Stimulated activated CD8-positive, alpha-beta memory T cell treated with anti-CD3 and anti-CD28 coated beads, Interleukin-15, amount 100 ng/mL, for 24 hours (primary cell): ENCODE results near the gene PLXNC1.

Experiments used
- DNase-seq: peaks from one replicate; pipeline ENCODE4 v3.0.0-alpha.2; 2020; ENCODE audit warnings: low read depth

The PLXNC1 gene

GRCh38 chr12:94239332-94239993, 91.1 kb downstream of the PLXNC1 start:
- no peak for DNase-seq

- no peak for DNase-seq
These were observed 91.8 kb downstream of the PLXNC1 start for GRCh38 chr12:94240171-94240570.

GRCh38 chr12:94242901-94243300, 94.5 kb downstream of the PLXNC1 start:
- DNase-seq: no peak

GRCh38 chr12:94244165-94245133, 96.1 kb downstream of the PLXNC1 start:
- no peak for DNase-seq

- DNase-seq: no peak
These were observed 97.4 kb downstream of the PLXNC1 start for GRCh38 chr12:94245631-94246383.

GRCh38 chr12:94247246-94247645, 98.9 kb downstream of the PLXNC1 start:
- no peak for DNase-seq

- no peak for DNase-seq
These were observed 100.2 kb downstream of the PLXNC1 start for GRCh38 chr12:94248582-94248981.

GRCh38 chr12:94250130-94250529, 101.8 kb downstream of the PLXNC1 start:
- DNase-seq: no peak

- no peak for DNase-seq
These were observed 105.9 kb downstream of the PLXNC1 start for GRCh38 chr12:94254270-94254669.

- DNase-seq: no peak
These were observed 106.6 kb downstream of the PLXNC1 start for GRCh38 chr12:94255006-94255405.

- DNase-seq: no peak
These were observed 107.1 kb downstream of the PLXNC1 start for GRCh38 chr12:94255428-94255827.

- DNase-seq: no peak
These were observed 110.2 kb downstream of the PLXNC1 start for GRCh38 chr12:94258593-94258992.

GRCh38 chr12:94260017-94260416, 111.6 kb downstream of the PLXNC1 start:
- no peak for DNase-seq

GRCh38 chr12:94260717-94261116, 112.3 kb downstream of the PLXNC1 start:
- DNase-seq: no peak

GRCh38 chr12:94261119-94261518, 112.7 kb downstream of the PLXNC1 start:
- DNase-seq: no peak

- no peak for DNase-seq
These were observed 113.4 kb downstream of the PLXNC1 start for GRCh38 chr12:94261786-94262185.

- DNase-seq: peak; percentile 30
These were observed 114.0 kb downstream of the PLXNC1 start for GRCh38 chr12:94262228-94263010.

- DNase-seq: peak; percentile 21
These were observed 114.8 kb downstream of the PLXNC1 start for GRCh38 chr12:94263011-94263811.

GRCh38 chr12:94263905-94264561, 115.7 kb downstream of the PLXNC1 start:
- no peak for DNase-seq
